ENCODE data around the gene EDN2. TPM values are rescaled to one million over a fixed set of nuclear protein-coding genes. Genes with fewer than 3 reads are reported as not detected.

The EDN2 gene
- total and polyA plus RNA-seq, 4 donors: 0.10 to 0.13 TPM; not detected in 2

DNA sequence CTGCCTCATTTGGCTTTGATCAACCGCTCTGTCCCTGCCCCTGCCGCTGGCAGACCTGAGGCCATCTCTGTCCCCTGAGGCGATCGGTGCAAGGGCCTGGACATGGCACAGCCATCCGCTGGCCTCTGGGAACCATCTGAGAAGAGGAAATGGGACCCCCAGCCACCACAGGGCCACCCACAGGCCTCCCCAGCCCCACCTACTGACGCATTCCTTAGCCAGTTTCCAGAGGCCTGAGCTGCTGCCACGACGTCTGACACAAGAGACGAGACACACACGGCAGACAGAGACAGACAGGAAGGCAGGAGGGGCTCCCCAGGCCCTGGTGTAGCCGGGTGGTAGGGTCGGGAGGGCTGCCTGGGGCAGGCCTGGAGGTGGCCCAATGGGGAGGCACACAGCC lies 37.3 kb upstream of the EDN2 start (continued):
- TF ChIP-seq, protein P1, sequence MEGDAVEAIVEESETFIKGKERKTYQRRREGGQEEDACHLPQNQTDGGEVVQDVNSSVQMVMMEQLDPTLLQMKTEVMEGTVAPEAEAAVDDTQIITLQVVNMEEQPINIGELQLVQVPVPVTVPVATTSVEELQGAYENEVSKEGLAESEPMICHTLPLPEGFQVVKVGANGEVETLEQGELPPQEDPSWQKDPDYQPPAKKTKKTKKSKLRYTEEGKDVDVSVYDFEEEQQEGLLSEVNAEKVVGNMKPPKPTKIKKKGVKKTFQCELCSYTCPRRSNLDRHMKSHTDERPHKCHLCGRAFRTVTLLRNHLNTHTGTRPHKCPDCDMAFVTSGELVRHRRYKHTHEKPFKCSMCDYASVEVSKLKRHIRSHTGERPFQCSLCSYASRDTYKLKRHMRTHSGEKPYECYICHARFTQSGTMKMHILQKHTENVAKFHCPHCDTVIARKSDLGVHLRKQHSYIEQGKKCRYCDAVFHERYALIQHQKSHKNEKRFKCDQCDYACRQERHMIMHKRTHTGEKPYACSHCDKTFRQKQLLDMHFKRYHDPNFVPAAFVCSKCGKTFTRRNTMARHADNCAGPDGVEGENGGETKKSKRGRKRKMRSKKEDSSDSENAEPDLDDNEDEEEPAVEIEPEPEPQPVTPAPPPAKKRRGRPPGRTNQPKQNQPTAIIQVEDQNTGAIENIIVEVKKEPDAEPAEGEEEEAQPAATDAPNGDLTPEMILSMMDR (IDR thresholded peaks at IDR 0.05; ENCODE audit: low read depth, low read length, missing input control): no peak
- TF ChIP-seq, protein P2, sequence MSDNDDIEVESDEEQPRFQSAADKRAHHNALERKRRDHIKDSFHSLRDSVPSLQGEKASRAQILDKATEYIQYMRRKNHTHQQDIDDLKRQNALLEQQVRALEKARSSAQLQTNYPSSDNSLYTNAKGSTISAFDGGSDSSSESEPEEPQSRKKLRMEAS (IDR thresholded peaks at IDR 0.05): no peak

DNA sequence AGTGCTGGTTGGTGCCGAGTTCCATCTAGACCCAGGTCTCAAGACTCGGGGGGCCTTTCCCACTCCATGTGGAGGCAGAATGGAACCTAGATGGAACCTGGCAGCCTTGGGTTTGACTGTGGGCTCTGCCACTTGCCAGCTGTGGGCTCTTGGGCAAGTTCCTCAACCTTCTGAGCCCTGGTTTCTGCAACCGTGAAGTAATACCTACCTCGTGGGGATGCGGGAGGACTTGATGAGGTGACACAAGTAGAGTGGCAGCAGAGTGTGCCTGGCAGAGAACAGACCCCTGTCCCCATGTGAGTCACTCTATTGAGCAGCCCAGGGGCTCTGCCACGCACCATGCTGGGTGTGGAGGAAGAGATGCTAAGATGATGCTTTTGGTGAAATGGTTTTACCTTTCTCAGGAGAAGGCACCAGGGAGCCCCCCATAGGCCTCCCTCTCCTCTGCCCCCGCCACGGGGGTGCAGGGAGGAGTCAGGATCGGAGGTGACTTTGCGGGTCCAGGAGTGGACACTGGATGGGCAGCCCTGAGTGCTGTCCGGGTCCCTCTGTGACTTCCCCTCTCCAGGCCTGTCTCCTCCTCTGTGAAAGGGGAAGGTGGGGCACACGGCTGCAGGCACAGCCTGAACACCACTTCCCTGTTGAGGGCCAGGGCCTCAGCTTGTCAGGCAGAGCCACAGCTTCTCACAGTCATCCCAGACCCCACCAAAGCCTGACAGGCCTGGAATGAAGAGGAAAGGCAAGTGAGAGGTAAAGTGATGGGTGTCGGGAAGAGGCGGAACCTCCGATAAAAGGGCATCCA lies 36.7 kb upstream of the EDN2 start:
- H3K4me1 ChIP-seq (ENCODE audit: control insufficient read depth in 4 of 4, insufficient read depth in 4 of 4, low read length in 3 of 4): peaks cover 0 to 7% (median 5%) of the 10 kb centered on the region in 4 donors
- H3K9me3 ChIP-seq (ENCODE audit: control insufficient read depth in 4 of 4, low read length in 3 of 4): no peaks in the 10 kb centered on the region
- TF ChIP-seq RAD21 (IDR thresholded peaks at IDR 0.05): no peak
- no peak for TF ChIP-seq SP1 (IDR thresholded peaks at IDR 0.05)
- no peak for TF ChIP-seq YY1 (IDR thresholded peaks at IDR 0.05)
- TF ChIP-seq FOXA1 (IDR thresholded peaks at IDR 0.05): no peak
- no peak for TF ChIP-seq GABPA (IDR thresholded peaks at IDR 0.05 in 1 of 2, conservative IDR thresholded peaks at IDR 0.05 in 1 of 2)
- no peak for TF ChIP-seq HNF4A (conservative IDR thresholded peaks at IDR 0.05)
- TF ChIP-seq, protein P1 (IDR thresholded peaks at IDR 0.05; ENCODE audit: low read depth, low read length, missing input control): no peak
- TF ChIP-seq JUND (IDR thresholded peaks at IDR 0.05): no peak
- TF ChIP-seq, protein P3, sequence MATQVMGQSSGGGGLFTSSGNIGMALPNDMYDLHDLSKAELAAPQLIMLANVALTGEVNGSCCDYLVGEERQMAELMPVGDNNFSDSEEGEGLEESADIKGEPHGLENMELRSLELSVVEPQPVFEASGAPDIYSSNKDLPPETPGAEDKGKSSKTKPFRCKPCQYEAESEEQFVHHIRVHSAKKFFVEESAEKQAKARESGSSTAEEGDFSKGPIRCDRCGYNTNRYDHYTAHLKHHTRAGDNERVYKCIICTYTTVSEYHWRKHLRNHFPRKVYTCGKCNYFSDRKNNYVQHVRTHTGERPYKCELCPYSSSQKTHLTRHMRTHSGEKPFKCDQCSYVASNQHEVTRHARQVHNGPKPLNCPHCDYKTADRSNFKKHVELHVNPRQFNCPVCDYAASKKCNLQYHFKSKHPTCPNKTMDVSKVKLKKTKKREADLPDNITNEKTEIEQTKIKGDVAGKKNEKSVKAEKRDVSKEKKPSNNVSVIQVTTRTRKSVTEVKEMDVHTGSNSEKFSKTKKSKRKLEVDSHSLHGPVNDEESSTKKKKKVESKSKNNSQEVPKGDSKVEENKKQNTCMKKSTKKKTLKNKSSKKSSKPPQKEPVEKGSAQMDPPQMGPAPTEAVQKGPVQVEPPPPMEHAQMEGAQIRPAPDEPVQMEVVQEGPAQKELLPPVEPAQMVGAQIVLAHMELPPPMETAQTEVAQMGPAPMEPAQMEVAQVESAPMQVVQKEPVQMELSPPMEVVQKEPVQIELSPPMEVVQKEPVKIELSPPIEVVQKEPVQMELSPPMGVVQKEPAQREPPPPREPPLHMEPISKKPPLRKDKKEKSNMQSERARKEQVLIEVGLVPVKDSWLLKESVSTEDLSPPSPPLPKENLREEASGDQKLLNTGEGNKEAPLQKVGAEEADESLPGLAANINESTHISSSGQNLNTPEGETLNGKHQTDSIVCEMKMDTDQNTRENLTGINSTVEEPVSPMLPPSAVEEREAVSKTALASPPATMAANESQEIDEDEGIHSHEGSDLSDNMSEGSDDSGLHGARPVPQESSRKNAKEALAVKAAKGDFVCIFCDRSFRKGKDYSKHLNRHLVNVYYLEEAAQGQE (IDR thresholded peaks at IDR 0.05): no peak
- no peak for TF ChIP-seq EGR1 (IDR thresholded peaks at IDR 0.05; ENCODE audit: low read depth in 2 of 2)
- TF ChIP-seq TAF1 (conservative IDR thresholded peaks at IDR 0.05): no peak
- no peak for TF ChIP-seq RXRA (IDR thresholded peaks at IDR 0.05)
- TF ChIP-seq HNF4G (IDR thresholded peaks at IDR 0.05): no peak
- TF ChIP-seq, protein P4, sequence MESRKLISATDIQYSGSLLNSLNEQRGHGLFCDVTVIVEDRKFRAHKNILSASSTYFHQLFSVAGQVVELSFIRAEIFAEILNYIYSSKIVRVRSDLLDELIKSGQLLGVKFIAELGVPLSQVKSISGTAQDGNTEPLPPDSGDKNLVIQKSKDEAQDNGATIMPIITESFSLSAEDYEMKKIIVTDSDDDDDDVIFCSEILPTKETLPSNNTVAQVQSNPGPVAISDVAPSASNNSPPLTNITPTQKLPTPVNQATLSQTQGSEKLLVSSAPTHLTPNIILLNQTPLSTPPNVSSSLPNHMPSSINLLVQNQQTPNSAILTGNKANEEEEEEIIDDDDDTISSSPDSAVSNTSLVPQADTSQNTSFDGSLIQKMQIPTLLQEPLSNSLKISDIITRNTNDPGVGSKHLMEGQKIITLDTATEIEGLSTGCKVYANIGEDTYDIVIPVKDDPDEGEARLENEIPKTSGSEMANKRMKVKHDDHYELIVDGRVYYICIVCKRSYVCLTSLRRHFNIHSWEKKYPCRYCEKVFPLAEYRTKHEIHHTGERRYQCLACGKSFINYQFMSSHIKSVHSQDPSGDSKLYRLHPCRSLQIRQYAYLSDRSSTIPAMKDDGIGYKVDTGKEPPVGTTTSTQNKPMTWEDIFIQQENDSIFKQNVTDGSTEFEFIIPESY (IDR thresholded peaks at IDR 0.05): no peak
- TF ChIP-seq NR2F2 (IDR thresholded peaks at IDR 0.05): no peak
- DNase-seq (ENCODE audit: low spot score): no peak
- no peak overlapping the region for H3K27ac ChIP-seq (ENCODE audit: low read depth in 1 of 2, low read length in 2 of 2)
- H3K27me3 ChIP-seq (ENCODE audit: control insufficient read depth in 4 of 4, insufficient read depth in 4 of 4, low read length in 3 of 4): no peaks in the 10 kb centered on the region
- 86% methylated on average over 15 of the region's 15 CpGs for WGBS
- H3K4me3 ChIP-seq (ENCODE audit: low read depth in 1 of 3, low read length in 3 of 3): no peak overlapping the region
- no peak overlapping the region for H3K9ac ChIP-seq (ENCODE audit: low read depth in 1 of 2, low read length in 2 of 2)
- H3K36me3 ChIP-seq (ENCODE audit: control insufficient read depth in 4 of 4, insufficient read depth in 3 of 4, low read depth in 1 of 4, low read length in 3 of 4): no peaks in the 10 kb centered on the region

Measured in liver (tissue), 9 donors.